ENCODE measurements around the gene ADGRD2.

DNA sequence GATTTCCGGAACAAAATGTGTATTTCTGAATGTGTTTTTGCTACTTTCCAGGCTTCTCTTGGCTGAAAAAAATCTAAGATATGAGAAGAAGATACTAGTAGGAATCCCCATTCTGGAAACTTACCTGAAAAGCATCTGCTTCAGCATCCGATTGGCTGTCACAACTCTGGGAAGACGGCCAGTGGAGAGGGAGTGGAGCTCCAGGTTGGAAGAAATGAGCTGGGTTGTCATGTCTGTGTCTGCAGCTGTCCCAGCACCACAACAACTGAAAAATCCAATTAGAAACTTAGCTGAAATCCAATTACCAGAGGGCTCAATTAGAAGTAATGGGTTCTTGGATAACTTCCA lies 38.0 kb upstream of the ADGRD2 start:
- TF ChIP-seq, protein P1, sequence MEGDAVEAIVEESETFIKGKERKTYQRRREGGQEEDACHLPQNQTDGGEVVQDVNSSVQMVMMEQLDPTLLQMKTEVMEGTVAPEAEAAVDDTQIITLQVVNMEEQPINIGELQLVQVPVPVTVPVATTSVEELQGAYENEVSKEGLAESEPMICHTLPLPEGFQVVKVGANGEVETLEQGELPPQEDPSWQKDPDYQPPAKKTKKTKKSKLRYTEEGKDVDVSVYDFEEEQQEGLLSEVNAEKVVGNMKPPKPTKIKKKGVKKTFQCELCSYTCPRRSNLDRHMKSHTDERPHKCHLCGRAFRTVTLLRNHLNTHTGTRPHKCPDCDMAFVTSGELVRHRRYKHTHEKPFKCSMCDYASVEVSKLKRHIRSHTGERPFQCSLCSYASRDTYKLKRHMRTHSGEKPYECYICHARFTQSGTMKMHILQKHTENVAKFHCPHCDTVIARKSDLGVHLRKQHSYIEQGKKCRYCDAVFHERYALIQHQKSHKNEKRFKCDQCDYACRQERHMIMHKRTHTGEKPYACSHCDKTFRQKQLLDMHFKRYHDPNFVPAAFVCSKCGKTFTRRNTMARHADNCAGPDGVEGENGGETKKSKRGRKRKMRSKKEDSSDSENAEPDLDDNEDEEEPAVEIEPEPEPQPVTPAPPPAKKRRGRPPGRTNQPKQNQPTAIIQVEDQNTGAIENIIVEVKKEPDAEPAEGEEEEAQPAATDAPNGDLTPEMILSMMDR (IDR thresholded peaks at IDR 0.05), result no peak
- TF ChIP-seq POLR2A (IDR thresholded peaks at IDR 0.05), result no peak

Data from testis (tissue), 2 donors.